HepG2 (cell line): ENCODE measurements around the gene RASL10A. TPM values are rescaled to one million over a fixed set of nuclear protein-coding genes. Genes with fewer than 3 reads are reported as not detected.

Source experiments
- ASH2L ChIP-seq: fragments of 300-600, 200-600 bp; sonication (generic); IDR thresholded peaks from 2 replicates; pipeline ENCODE4 v1.7.0; 2017; ENCODE audit warnings: low read depth, mild to moderate bottlenecking, moderate library complexity, mixed read lengths, low read length; ENCODE audit not compliant: insufficient read length
- BRCA1 ChIP-seq: sonication (generic); formaldehyde crosslinking; IDR thresholded peaks from 2 replicates; pipeline ENCODE4 v1.4.0; 2020; ENCODE audit warnings: missing genetic modification reagents
- ESRRA ChIP-seq: sonication (generic); formaldehyde crosslinking; IDR thresholded peaks from 2 replicates; pipeline ENCODE4 v1.5.1; 2020; ENCODE audit warnings: mild to moderate bottlenecking, low read depth, missing genetic modification reagents
- EZH2 ChIP-seq: conservative IDR thresholded peaks from 2 replicates; pipeline ENCODE4 v1.6.1; 2012; ENCODE audit warnings: mild to moderate bottlenecking, low read depth, low read length, moderate library complexity
- FOXP1 ChIP-seq, 2 experiments: fragments of 450-650 bp in 1 of 2; IDR thresholded peaks; 2 replicates each; pipeline ENCODE4 v1.6.1; 2017 to 2018; ENCODE audit warnings: antibody characterized with exemption in 1 of 2
- MTA1 ChIP-seq: sonication (generic); formaldehyde crosslinking; IDR thresholded peaks from 2 replicates; pipeline ENCODE4 v1.4.0; 2020; ENCODE audit warnings: missing genetic modification reagents, mild to moderate bottlenecking, borderline replicate concordance
- REL ChIP-seq: sonication (generic); formaldehyde crosslinking; conservative IDR thresholded peaks from 2 replicates; pipeline ENCODE4 v1.8.0; 2022; ENCODE audit warnings: mild to moderate bottlenecking, missing genetic modification reagents, moderate library complexity
- SKI ChIP-seq: fragments of 450-650 bp; IDR thresholded peaks from one replicate; pipeline ENCODE4 v1.6.1; 2018; ENCODE audit warnings: mild to moderate bottlenecking; ENCODE audit not compliant: partially characterized antibody
- SNAPC4 ChIP-seq: sonication (generic); formaldehyde crosslinking; IDR thresholded peaks from 2 replicates; pipeline ENCODE4 v1.4.0; 2020; ENCODE audit warnings: mild to moderate bottlenecking, missing genetic modification reagents
- U2AF2 ChIP-seq: fragments of 200-400 bp; formaldehyde crosslinking; IDR thresholded peaks from 2 replicates; pipeline ENCODE4 v1.6.1; 2017; ENCODE audit warnings: low read depth, mild to moderate bottlenecking, low read length
- ZBTB10 ChIP-seq: sonication (generic); formaldehyde crosslinking; IDR thresholded peaks from 2 replicates; pipeline ENCODE4 v1.4.0; 2020; ENCODE audit warnings: missing genetic modification reagents, borderline replicate concordance
- ZBTB43 ChIP-seq: sonication (generic); formaldehyde crosslinking; conservative IDR thresholded peaks from 2 replicates; pipeline ENCODE4 v1.4.0; 2020; ENCODE audit warnings: missing genetic modification reagents
- ZFP36 ChIP-seq: fragments of 150-350 bp; IDR thresholded peaks from 2 replicates; pipeline ENCODE4 v1.6.1; 2018; ENCODE audit warnings: borderline replicate concordance, low read length, low read depth; ENCODE audit not compliant: partially characterized antibody
- ZFP82 ChIP-seq: sonication (generic); formaldehyde crosslinking; IDR thresholded peaks from 2 replicates; pipeline ENCODE4 v1.5.1; 2020; ENCODE audit warnings: mild to moderate bottlenecking, missing genetic modification reagents, borderline replicate concordance
- ZNF225 ChIP-seq: sonication (generic); formaldehyde crosslinking; IDR thresholded peaks from 2 replicates; pipeline ENCODE4 v1.4.0; 2020; ENCODE audit warnings: mild to moderate bottlenecking, missing genetic modification reagents
- ZNF431 ChIP-seq: sonication (generic); formaldehyde crosslinking; IDR thresholded peaks from 2 replicates; pipeline ENCODE4 v1.9.0; 2022; ENCODE audit warnings: missing genetic modification reagents, low read depth, mild to moderate bottlenecking, borderline replicate concordance
- ZNF678 ChIP-seq: sonication (generic); formaldehyde crosslinking; IDR thresholded peaks from 2 replicates; pipeline ENCODE4 v1.4.0; 2020; ENCODE audit warnings: mild to moderate bottlenecking, missing genetic modification reagents
- ZNF784 ChIP-seq: sonication (generic); formaldehyde crosslinking; IDR thresholded peaks from 2 replicates; pipeline ENCODE4 v1.5.1; 2020; ENCODE audit warnings: missing genetic modification reagents, mild to moderate bottlenecking, borderline replicate concordance
- polyA plus RNA-seq, 8 experiments: library from polyadenylated mRNA; depleted of rRNA in 3 of 8; stranded (reverse) in 7 of 8; unstranded in 1 of 8; fragments of >200 nt; fragmentation: Illumina TruSeq in 4 of 8; extraction: Trizol in 4 of 8; gene quantifications; 2 replicates each; pipeline versions ENCODE4 v1.2.1 to v1.2.3, GENCODE V29; 2011 to 2016; ENCODE audit warnings: low read depth in 4 of 8, missing spikeins in 1 of 8, mixed read lengths in 1 of 8; ENCODE audit not compliant: insufficient read depth in 1 of 8
- total RNA-seq, 5 experiments: library from RNA; depleted of rRNA; stranded (reverse); fragments of >200 nt; fragmentation: Illumina TruSeq; extraction: Trizol; gene quantifications; 2 replicates each; pipeline ENCODE4 v1.2.3, GENCODE V29; 2016; ENCODE audit warnings: low read depth in 1 of 5

The RASL10A gene
- total and polyA plus RNA-seq, 2 of the 13 experiments (the other 11 are each of a cell fraction or from before 2014, with no cell fraction given): 0.05 to 0.22 TPM

- TF ChIP-seq U2AF2 (no peak), ASH2L (peak; percentile 8), REL (CRISPR knock-in tag) (0 out of 2 replicates have a peak, but pooled peaks have one; percentile 9), ZNF225 (CRISPR knock-in tag) (peak; percentile 76; the same call in 1 of the 2 replicates), ZBTB10 (CRISPR knock-in tag) (no peak), FOXP1 (IDR thresholded peaks at IDR 0.05) (no peak), FOXP1 (CRISPR knock-in tag; IDR thresholded peaks at IDR 0.05) (no peak), ESRRA (no peak), ZNF784 (CRISPR knock-in tag) (peak; percentile 87), SKI (no peak), ZFP36 (no peak), ZFP82 (CRISPR knock-in tag) (peak; percentile 9; the same call in 1 of the 2 replicates), ZNF431 (CRISPR knock-in tag) (0 out of 2 replicates have a peak, but pooled peaks have one; percentile 45), ZBTB43 (CRISPR knock-in tag) (peak; percentile 35; the same call in 1 of the 2 replicates), MTA1 (no peak), SNAPC4 (CRISPR knock-in tag) (no peak), ZNF678 (CRISPR knock-in tag) (peak; percentile 93; the same call in 1 of the 2 replicates), BRCA1 (CRISPR knock-in tag) (no peak), EZH2 (no peak)
These were observed 46.8 kb downstream of the RASL10A start (continued) for GRCh38 chr22:29268511-29269229.
